GM21619 (cell line): Measurements from ENCODE around the gene DDX54.
"Not testable (repeated sequence)": the region's sequence is repeated elsewhere in the genome, so short reads cannot be mapped to it uniquely, and the experiment has no call there.

Experiments
- ATAC-seq: cut with Tn5 transposase; IDR thresholded peaks from one replicate; pipeline ENCODE4 v1.9.1; 2021; ENCODE audit not compliant: unreplicated experiment

The DDX54 gene

GRCh38 chr12:113128802-113129663 is 56.2 kb downstream of the DDX54 start:
- ATAC-seq: no peak

DNA sequence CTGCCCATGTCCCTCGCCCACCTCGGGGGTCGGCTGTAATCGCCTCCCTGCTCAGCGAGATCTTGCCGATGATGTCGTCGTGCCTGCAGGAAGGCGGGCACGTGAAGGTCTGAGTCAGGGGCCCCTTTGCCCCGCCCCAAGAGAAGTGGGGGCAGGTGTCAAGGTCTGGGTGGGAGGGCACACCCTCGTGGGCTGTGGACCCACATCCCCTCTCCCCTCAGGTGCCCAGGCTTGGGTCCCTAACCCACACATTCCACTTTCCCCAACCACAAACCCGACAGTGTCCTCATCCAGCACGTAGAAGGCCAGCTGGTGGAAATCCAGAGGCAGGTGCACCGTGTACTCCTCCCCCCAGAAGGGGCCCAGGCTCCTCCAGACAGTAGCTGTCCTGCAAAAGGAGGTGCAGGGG is 57.5 kb downstream of the DDX54 start:
- no peak for ATAC-seq

DNA sequence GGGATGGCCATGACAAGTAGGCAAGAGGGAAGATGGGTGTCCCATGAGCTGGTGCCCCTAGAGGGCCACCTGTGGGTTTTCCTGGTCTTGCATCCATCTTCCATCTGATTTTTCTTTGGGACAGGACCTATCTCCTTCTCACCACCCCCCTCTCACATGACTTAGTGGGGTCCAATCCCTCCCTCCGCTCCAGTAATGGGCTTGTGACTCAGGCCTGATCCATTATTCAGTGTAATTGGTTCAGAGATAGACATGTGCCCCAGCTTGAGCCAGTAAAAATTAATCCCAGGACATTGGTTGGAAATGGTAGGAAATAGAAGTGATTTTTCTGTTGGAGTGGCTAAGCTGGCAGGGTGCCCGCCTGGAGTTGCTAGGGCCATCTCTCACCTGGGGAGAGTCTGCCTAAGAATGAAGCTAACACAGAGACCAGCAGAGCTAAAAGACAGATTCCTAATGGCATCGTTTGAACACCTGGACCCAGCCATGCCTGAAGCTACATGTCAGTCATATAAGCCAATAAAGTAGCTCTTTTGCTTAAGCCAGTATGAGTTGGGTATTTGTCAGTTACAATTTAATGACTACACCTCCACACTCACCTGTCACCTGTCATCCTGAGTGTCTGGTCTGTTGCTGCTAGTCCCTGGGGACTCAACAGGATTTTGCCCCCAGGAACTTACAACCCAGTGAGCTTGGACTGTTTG is 64.5 kb downstream of the DDX54 start:
- ATAC-seq: no peak

DNA sequence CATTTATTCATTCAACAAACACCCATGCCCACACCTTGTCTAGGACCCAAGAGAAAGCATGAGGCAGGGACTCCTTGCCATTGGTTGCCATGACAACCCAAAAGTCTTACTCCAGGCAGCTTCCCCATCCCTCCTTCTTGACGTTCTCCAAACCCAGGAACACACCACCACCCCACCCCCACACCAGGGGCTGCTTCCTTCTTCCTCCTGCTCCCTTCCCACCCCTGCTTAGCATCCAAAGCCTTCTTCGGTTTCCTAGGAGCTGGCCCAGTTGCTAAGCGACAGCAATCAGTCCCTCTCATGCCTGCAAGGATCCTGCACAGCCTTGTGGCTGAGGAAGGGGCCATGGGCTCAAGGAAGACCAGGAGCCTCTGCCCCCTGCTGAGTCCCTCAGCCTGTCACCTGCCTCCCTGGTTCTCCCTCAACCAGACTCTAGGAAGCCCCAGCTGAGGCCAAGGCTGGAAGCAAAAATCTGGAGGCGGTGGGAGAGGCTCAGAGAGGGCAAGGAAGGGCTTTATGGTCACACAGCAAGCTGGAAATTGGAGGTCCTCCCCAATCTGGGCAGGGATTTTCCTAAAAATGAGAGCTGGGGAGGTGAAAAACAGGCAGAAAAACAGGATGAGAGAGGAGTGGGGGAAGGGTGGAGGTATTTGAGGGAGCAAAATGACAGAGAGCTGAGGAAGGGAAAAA is 65.2 kb downstream of the DDX54 start:
- ATAC-seq: no peak

- no peak for ATAC-seq
These were observed 67.1 kb downstream of the DDX54 start for GRCh38 chr12:113118142-113118541.

GRCh38 chr12:113117684-113118083 is 67.6 kb downstream of the DDX54 start:
- not testable (repeated sequence) for ATAC-seq

GRCh38 chr12:113116875-113117274 is 68.4 kb downstream of the DDX54 start:
- no peak for ATAC-seq

- no peak for ATAC-seq
These were observed 69.7 kb downstream of the DDX54 start for GRCh38 chr12:113115455-113116126.

GRCh38 chr12:113114447-113115178 is 70.7 kb downstream of the DDX54 start:
- ATAC-seq: no peak

DNA sequence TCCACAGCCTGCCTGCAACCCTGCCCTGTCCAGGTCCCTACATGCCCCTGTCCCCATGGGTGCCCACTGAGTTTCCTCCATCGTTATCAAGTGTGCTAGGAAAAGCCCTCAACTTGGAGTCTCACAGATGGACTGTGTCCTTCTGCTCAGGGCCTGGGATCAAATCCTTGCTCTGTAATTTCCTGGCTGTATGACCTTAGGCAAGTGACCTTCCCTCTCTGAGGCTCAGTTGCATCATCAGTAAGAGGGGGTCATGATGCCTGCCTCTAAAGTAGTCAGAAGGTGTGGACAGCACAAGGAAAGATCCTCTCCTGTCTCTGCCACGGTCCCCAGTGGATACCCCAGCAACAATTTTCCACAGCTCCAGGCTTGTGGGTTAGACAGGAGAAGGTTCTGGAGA is 71.9 kb downstream of the DDX54 start:
- no peak for ATAC-seq

DNA sequence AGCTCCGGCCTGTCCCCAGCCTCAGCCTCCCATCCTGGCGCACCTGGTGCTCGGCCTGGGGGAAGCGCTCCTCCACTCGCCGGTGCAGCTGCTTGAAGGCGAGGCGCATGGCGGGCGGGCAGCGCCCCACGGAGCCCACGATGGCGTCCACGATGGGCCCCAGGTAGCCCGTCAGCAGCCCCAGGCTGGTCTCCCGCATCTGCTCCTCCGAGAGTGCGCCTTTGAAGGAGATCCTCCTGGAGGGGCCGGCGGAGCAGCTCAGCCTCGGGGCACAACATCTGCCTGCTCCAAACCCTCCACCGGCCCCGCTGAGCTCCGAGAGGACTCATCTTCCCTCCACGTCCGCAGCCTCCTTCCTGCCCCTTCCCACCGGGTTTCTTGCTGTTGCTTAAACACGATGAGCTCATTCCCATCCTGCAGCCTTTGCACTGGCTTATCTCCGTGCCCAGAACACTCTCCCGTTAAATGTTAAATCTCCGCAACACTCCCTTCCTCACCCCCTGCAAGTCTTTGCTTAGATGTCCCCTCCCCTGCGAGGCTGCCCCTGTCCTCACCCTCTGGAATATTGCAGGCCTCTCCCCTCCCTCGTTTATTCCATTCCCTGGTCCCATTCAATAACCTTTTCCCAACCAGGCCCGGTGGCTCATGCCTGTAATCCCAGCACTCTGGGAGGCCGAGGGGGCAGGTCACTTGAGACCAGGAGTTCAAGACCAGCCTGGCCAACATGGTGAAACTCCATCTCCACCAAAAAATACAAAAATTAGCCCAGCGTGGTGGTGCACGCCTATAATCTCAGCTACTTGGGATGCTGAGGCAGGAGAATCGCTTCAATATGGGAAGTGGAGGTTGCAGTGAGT is 73.0 kb downstream of the DDX54 start:
- no peak for ATAC-seq

DNA sequence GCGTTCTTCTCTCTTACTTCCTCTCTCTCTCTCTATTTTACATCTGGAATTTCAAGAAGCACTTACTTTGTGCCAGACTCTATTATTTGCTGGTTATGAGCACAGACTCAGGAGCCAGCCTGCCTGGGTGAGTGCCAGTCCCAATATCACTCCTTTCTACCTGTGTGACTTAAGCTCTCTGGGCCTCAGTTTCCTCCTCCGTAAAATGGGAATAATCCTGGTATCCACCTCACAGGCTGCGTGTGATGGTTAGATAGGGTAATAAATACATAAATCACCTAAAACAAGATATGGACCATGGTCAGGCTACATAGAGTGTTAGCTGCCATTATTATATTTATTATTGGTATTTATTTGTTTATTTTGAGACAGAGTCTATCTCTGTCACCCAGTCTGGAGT is 74.0 kb downstream of the DDX54 start:
- ATAC-seq: no peak

GRCh38 chr12:113109872-113110599 is 75.2 kb downstream of the DDX54 start:
- no peak for ATAC-seq

- no peak for ATAC-seq
These were observed 75.9 kb downstream of the DDX54 start for GRCh38 chr12:113109360-113109759.

GRCh38 chr12:113108308-113108707 is 77.0 kb downstream of the DDX54 start:
- ATAC-seq: no peak
